ENCODE data around the gene NCOA4.
"Not testable (repeated sequence)": the region's sequence is repeated elsewhere in the genome, so short reads cannot be mapped to it uniquely, and the experiment has no call there.

Gene NCOA4

DNA sequence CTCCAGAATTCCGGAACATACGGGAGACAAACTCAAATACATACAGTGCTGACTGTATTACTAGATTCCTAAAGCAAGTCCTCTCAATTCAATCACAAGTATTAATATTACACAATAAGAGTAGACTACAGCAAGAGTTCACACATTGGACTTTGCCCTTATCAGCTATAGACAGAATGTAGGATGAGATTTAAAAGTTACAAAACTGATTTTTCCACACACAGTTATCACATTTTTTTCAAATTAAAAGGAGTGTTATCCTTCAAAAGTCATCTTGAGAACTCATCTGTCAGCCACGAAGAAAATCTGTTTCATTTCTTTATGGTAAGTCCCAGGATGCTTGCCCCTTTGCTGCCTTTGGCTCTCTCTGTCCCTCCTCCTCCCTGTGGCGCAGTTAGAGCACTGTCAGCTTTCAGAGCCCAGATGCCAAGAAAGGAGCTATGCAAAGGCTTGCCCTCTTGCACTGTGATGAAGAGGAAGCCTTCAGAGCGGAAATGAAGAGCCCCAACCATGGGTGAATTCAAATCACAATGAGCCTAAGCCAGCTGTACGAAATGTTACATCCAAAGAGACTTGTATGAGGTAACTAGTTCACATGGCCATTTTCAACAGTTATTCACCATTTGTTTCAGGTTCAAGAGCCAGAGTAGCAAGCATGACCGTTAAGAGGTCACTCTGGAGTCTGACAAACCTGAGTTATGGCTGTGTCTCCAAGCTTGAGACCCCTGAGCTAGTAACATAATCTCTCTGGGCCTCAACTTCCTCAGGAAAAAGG lies 10.7 kb downstream of the NCOA4 start:
- DNase-seq (ENCODE audit: low read depth), result no peak

DNA sequence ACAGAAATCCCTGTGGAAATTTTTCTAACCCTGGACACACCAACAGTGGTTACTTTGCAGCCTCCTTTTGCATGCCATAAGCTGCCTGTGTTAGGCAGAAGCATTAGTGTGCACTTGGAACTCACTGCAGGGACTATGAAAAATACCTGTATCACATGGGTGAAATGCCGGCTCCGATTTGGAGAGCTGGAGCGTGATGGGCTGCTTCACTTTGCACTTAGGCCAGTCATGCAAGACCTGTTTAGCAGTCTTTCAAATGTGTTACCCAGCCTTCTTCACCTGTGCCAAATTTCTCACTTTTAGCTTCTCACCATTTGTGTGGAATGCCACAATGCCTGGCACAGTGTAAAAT lies 11.3 kb downstream of the NCOA4 start:
- DNase-seq (ENCODE audit: low read depth), result no peak

DNA sequence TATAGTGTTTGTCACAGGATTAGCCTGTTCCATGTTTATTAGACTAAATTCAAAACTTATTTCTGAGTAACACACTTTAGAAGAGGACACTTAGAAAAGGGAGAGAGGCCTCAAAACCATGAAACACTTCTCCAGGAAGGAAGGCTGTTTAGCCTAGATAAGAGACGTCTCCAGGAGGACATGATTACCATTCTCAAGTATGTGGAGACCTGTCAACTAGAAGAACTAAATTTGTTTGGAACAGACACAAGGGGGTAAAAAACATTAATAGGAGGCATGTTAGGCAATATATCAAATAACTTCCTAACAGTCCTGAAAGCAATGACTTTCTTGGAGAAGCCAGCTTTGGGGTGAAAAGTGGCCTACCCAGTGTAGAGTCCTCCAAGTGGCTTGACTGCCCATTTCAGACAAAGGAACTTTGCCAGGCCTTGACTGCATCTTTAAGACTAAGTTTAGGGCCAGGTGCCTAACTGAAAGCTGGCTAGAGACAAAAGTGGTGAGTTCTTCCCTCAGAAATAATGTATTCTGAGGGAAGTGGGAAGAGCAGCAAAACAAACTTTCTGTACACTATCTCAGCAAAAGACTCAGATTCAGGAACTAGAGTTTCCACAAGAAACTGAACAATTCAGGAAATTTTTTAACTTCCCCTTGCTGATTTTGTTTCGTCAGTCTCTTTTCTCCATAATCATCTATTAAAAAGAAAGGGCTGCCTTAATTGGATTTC lies 11.8 kb downstream of the NCOA4 start:
- DNase-seq (ENCODE audit: low read depth), result no peak

DNA sequence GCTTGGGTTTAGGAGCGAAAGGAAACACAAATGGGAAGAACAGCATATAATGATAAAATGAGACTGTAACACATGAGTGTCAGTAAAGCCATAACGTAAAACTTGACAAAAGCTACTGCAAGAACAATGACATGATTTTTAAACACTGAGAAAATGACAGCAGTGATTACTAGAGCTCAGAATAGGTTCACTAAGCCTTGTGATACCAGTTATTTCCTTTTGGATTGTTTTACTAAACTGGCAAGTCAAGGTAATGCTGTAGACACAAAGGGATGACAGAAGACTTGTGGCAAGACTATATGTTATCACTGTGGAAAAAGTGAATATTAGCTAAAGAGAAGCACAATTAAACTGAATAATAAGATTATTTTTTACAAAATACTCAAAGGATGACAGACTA lies 12.7 kb downstream of the NCOA4 start:
- no peak for DNase-seq (ENCODE audit: low read depth)

DNA sequence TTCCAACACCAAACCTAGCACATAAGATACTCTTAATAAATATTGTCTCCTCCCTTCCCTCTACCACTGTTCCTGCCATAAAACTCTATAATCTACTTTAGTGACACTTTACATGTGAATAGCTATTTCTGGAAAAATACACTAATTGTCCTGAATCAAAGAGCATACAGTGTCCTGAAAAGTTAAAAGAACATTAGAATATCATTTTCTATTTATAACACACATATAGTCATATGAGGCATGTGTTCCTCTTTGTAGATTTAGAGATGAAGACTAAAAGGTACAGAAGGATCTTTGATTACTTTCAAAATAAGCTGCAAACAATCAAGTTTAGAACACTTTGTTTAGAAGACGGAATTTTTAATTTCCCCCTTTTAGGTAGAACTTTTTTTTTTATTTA lies 13.6 kb downstream of the NCOA4 start:
- no peak for DNase-seq (ENCODE audit: low read depth)

DNA sequence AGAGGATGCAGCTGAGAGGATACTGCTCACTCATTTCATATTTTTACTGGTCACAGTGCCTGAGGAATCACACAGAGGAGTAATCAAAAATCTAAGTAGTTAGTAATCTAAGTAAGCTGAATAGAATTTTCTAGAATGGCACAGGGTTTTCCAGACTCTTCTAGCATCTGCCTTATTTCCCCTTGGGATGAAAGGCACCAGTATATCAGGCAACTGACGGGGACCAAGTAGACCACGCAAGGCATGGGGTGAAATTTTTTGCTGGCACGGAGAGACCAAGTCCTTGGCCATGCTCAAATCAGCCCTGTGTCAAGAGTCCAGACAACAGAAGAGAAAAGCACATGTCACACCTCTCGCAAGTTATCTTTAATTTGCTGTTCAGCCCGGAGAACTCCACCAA lies 14.2 kb downstream of the NCOA4 start:
- no peak for DNase-seq (ENCODE audit: low read depth)

DNA sequence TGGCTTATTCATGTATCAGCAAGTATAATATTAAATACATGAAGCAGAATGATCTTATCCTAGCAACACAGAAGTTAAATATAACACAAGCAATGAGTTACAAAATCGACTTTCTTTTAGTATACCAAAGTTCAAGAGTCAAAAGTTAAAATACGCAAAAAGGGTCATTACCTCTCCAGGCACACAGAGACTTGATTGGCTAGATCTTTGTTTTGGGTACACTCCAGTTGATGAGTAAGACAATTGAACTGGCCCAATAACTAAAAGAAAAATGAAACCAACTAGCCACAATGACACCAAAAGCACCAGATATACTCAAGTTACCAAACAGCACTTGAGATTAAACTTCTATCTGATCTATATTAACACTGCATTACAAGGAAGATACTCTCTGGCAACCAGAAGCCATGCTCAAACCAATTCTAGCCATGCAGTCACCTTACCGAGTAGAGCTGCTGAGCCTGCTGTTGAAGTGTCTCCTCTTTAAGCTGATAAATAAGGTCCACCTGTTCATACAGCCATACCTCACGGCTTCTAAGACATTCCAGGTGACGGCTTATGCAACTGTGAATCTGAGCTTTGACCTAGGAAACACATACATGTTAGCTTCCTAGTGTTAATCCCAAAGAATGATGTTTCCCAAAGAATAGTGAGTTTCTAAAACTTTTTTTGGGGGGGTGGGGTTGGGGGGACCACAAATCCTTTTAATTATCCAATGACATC lies 15.6 kb downstream of the NCOA4 start:
- no peak for DNase-seq (ENCODE audit: low read depth)

DNA sequence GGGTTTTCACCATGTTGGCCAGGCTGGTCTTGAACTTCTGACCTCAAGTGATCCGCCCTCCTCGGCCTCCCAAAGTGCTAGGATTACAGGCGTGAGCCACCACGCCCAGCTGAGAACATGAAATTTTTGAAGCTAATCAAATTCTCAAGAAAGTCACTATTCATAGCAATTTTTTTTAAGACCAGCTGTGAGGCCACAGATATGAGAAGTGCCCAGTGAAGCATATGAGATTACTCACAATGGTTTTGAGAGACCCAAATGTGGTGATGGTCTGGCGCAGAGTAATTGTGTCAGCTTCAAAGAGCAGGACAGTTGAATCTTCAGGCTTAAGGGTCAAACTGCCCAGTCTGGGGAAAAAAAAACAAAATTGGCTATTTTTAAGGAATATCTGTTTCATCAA lies 16.2 kb downstream of the NCOA4 start:
- no peak for DNase-seq (ENCODE audit: low read depth)

DNA sequence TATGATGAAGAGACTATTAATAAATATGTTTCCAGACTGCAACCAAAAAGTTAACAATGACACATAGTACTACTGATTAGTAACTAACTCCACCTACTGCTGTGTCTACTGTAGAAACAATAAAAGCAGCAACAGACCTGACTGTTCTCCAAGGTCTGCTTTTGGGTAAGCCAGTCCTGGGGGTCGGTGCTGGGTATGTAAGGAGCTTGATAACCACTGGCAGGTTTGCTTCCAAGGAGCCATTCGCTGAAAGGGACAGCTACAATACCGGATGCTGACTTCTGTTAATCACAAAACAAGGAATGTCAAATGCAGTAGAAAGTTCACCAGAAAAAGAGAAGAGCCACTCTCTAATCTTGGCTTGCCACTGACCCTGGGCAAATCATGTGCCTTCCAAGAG lies 17.7 kb downstream of the NCOA4 start:
- no peak for DNase-seq (ENCODE audit: low read depth)

DNA sequence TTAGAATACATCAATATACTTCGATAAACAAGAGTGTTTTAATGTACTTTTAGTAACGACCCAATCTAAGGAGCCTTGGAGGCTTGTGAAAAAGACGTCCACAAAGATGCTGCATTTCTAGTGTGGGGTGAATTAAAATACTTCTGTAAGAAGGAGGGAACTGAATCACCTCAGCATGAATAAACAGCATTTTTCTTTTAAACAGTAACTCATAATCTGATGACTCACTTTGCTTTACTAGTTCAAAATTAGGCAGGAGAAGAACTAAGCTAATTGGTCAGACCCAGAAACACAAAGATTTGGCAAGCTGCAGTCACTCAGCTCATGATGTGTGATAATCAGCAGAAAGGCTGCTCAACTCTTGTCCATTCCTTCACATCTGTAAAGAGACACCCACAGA lies 24.2 kb downstream of the NCOA4 start:
- DNase-seq (ENCODE audit: low read depth), result peak; percentile 63

DNA sequence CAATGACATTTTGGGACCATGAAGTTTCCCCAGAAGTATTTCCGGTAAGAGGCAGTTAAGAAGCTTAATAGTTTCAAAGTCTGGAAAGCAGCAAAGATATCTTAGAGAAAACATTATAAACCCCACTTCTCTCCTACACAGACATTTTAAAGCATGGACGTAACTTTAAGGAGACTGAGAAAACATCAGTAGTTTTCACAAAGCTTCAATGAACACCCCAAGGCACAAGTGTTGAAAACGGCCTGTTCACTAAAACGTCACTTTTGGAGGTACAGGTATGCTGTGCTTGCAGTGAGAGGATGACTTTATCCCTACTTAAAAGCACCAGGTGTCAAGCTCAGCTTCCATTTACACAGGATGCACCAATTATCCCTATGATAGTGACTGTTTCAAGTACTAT lies 25.0 kb downstream of the NCOA4 start:
- DNase-seq (ENCODE audit: low read depth), result no peak

DNA sequence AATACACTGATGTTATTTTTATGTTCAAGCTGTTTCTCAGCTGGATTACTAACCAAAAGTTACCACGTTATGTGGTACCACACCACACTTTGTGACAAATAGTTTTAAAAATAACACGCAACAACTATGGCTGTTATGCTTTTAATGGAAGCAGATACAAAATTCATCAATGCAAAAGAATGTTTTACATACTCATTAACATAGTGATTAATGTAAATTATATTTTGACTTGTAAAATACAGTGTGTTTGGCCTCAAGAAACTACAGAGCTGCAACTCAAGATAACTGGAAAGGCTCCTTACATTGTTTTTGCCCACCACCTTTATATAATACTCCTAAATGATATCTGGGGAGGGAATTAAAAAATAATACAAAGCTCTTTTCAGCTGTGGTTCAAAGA lies 25.5 kb downstream of the NCOA4 start:
- DNase-seq (ENCODE audit: low read depth), result no peak

DNA sequence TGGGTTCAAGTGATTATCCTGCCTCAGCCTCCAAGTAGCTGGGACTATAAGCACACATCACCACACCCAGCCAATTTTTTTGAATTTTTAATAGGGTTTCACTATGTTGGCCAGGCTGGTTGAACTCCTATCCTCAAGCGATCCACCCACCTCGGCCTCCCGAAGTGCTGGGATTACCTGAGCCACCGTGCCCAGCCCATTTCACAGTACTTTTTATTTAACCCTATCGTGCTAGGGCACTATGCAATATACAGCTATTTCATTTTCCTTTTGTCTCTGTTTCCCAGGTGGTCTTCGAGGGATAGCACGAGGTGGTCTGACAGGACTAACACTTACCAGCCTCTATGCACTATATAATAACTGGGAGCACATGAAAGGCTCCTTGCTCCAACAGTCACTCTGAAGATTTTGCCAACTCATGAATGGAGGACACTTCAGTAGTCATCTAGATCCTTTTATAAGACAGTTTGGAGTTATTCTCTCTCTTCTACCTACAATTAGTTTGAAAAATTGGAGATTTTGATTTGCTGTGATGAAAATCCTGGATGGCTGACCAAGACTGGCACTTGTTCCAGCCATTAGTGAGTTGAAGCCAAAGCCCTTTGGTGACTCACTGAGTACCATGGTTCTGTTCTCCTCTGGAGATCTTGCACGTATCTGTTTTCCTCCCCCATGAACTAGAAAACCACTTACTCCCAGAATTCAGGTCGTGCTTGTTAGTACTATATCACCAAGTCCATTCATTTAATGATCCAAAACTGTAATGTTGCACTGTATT lies 27.3 kb downstream of the NCOA4 start:
- DNase-seq (ENCODE audit: low read depth), result no peak

DNA sequence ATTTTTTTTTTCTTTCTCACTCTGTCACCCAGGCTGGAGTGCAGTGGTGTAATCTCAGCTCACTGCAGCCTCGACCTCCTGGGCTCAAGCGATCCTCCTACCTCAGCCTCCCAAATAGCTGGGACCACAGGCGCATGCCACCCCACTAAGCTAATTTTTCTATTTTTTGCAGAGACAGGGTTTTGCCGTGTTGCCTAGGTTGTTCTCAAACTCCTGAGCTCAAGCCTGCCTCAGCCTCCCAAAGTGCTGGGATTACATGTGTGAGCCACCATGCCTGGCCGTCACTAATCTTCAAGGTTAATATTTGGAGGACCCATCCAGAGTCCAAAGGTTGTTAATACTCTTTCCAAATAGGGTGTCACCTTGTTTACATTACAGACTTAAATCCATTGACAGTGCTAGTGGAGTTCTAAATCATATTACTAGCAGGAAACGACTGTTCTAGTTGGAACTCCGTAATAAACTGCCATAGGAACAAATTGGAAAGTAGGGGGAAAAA lies 28.2 kb downstream of the NCOA4 start:
- DNase-seq (ENCODE audit: low read depth), result not testable (repeated sequence)

DNA sequence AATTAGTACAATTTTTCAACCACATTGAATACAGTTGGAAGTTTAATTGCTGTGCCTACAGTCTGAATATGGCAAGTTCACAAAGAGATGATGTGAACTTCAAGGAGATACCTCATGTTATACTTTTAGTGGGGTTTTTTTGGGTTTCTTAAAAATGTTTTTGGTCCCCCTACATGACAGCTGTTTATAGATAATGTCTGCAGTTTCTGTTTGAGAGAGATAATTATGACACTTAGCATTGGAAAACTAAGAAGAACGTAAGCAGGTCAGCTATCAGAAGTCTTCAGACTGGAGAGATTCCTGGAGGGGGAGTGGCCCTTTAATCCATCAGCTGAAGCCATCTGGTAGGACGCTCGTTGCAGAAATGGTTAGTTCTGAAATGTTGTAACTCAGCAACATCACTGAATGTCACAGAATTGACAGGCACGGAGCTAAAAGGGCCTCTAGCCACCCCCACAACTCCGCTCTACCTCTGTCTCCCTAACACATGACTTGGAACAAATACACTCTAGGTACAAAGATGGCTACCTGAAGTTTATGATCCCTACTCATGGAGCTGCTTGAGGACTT lies 29.2 kb downstream of the NCOA4 start:
- no peak for DNase-seq (ENCODE audit: low read depth)

DNA sequence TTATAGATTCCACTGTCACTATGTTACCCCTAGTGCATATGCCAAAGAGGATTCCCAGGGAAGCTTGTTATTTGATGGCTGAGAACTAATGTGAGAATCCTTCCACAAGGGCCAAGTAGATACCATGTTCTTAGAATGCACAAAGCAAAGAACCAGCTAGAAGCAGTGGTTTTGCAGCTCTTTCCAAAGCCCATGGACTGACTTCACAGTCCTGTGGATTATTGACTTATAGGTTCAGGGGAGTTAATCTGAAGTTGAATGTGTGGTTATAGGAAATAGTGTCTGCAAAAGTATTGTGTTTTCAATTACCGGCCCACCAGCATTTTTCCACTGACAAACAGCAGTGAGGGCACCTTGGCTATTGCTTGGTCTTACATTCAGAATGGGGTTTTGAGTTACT lies 29.9 kb downstream of the NCOA4 start:
- DNase-seq (ENCODE audit: low read depth), result no peak

DNA sequence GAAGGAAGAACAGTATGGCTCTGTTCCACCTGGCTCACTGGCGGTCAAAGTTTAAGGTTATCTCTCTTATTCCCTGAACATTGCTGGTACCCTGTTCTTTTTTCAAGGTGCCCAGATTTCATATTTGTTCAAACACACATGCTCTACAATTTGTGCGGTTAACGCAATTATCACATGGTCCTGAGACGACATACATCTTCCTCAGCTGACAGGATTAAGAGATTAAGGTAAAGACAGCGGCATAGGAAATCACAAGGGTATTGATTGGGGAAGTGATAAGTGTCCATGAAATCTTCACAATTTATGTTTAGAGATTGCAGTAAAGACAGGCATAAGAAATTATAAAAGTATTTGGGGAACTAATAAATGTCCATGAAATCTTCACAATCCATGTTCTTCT lies 30.5 kb downstream of the NCOA4 start:
- not testable (repeated sequence) for DNase-seq (ENCODE audit: low read depth)

DNA sequence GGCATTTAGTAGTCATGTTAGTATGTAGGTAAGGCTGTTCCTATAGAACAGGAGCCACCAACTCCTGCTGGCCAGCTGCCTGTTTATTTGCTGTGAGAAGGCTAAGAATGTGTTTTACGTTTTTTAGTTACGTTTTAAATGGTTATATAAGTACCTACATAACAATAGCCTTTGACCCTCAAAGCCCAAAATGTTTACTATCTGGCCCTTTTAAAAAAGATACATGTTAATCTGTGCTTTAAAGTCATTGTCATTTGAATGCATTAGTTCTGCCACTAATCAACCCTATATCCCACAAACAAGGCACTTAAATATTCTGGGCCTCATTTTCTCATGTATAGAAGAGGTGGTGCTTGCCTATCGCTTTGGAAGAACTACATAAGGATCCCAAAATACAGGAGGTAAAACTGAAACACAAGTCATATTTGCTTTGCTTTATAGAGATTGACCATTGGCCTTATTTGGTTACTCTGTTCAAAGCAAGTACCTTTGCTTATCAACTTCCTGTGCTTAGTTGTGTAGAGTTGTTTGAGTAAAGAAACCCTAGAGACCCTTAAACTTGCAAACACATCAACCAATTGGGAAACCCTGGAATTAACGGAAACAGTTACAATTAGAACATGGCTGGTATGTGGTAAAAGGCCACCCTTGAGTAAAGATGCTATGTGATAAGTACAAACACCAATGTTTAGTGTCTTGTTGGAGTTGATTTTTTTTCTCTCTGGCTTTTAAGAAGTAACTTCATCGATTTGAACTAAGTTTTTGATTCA lies 32.2 kb downstream of the NCOA4 start:
- DNase-seq (ENCODE audit: low read depth), result no peak

DNA sequence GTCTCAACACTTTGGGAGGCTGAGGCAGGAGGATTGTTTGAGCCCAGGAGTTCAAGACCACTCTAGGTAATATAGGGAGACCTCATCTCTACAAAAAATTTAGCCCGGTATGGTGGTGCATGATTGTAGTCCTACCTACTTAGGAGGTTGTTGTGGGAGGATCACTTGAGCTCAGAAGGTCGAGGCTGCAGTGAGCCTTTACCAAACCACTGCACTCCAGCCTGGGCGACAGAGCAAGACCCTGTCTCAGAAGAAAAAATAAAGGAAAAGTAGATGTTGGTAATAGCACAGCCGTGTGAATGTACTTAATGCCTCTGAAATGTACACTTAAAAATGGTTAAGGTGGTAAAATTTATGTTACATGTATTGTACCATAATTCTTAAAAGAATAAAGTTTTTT lies 32.9 kb downstream of the NCOA4 start:
- DNase-seq (ENCODE audit: low read depth), result no peak

DNA sequence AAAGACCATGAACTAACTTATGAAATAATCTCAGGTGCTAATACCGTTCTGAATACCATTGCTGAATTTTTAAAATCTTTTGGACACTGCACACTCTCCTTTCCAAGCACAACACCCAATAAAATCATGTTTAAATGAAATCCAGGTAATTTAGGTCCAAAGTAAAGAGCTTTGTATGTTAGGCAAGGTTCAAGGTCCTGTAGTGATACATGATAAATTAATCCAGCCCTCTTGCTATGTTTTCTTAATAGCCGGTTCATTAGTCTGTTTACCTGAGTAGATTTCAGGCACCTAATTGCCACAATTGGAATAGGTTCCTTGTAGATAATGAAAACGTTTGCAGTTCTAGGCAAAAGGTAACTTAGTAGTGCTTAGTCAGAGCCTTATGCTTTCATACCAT lies 44.8 kb downstream of the NCOA4 start:
- DNase-seq (ENCODE audit: low read depth), result not testable (repeated sequence)

DNA sequence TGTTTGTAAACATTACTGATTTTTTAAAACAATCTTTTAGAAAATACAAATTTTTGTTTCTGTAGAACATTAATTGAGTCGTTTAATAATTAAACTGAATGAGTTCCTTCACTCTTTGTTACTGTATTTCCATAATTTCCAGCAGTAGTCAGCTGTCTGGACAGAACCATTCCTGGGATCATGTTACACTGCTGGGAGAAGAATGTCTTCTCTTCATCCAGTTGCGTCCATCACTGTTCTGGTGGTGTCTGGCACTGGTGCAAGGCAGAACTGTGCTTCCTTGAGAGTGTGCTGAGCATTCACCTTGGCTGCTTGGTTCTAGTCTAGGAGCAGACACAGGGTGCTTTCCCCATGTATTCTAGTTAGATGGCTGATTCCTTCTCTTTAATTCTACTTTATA lies 46.0 kb downstream of the NCOA4 start:
- not testable (repeated sequence) for DNase-seq (ENCODE audit: low read depth)
